ENCODE measurements around the gene ATP2B1.

ATP2B1 gene

GRCh38 chr12:89732522-89732921 is 23.9 kb upstream of the ATP2B1 start:
- Mint-ChIP-seq H3K4me1 (peaks cover 16% of the 10 kb centered on the region), H3K27ac (peak overlapping the region; percentile 80), H3K9me3 (peaks cover 4% of the 10 kb centered on the region), H3K27me3 (no peaks in the 10 kb centered on the region), H3K4me3 (no peak overlapping the region), H3K36me3 (peaks cover 6% of the 10 kb centered on the region)
- ATAC-seq (ENCODE audit: low read depth) (no peak), DNase-seq (ENCODE audit: low spot score in 2 of 2) (no peak)

- Mint-ChIP-seq H3K4me3 (no peak overlapping the region), H3K27ac (peak overlapping the region; percentile 80), H3K27me3 (no peaks in the 10 kb centered on the region), H3K36me3 (peaks cover 6% of the 10 kb centered on the region), H3K9me3 (peaks cover 6% of the 10 kb centered on the region), H3K4me1 (peaks cover 19% of the 10 kb centered on the region)
- DNase-seq (ENCODE audit: low spot score in 2 of 2) (no peak), ATAC-seq (ENCODE audit: low read depth) (no peak)
These were observed 23.0 kb upstream of the ATP2B1 start for GRCh38 chr12:89731614-89732013.

GRCh38 chr12:89731089-89731488 is 22.5 kb upstream of the ATP2B1 start:
- Mint-ChIP-seq H3K27me3 (no peaks in the 10 kb centered on the region), H3K27ac (peak overlapping the region; percentile 80), H3K9me3 (peaks cover 6% of the 10 kb centered on the region), H3K4me3 (no peak overlapping the region), H3K4me1 (peaks cover 18% of the 10 kb centered on the region), H3K36me3 (peaks cover 6% of the 10 kb centered on the region)
- no peak for DNase-seq (ENCODE audit: low spot score in 2 of 2)
- ATAC-seq (ENCODE audit: low read depth), result no peak

- Mint-ChIP-seq H3K9me3 (peaks cover 6% of the 10 kb centered on the region), H3K4me3 (no peak overlapping the region), H3K36me3 (peaks cover 3% of the 10 kb centered on the region), H3K27me3 (no peaks in the 10 kb centered on the region), H3K27ac (no peak overlapping the region), H3K4me1 (peaks cover 15% of the 10 kb centered on the region)
- ATAC-seq (ENCODE audit: low read depth) (no peak), DNase-seq (ENCODE audit: low spot score in 2 of 2) (no peak)
These were observed 21.4 kb upstream of the ATP2B1 start for GRCh38 chr12:89729946-89730459.

GRCh38 chr12:89723276-89723675 is 14.6 kb upstream of the ATP2B1 start:
- Mint-ChIP-seq H3K27ac (peak overlapping the region; percentile 75), H3K9me3 (peaks cover 2% of the 10 kb centered on the region), H3K4me3 (no peak overlapping the region), H3K4me1 (peaks cover 21% of the 10 kb centered on the region), H3K36me3 (peaks cover 5% of the 10 kb centered on the region), H3K27me3 (no peaks in the 10 kb centered on the region)
- no peak for DNase-seq (ENCODE audit: low spot score in 2 of 2)
- no peak for ATAC-seq (ENCODE audit: low read depth)

GRCh38 chr12:89721291-89721987 is 12.8 kb upstream of the ATP2B1 start:
- peaks cover 3% of the 10 kb centered on the region for H3K9me3 Mint-ChIP-seq
- ATAC-seq (ENCODE audit: low read depth) (peak; percentile 96), DNase-seq (ENCODE audit: low spot score in 2 of 2) (peak; percentile 27 to 34)
- peak overlapping the region; percentile 65 for H3K4me3 Mint-ChIP-seq
- peak overlapping the region; percentile 92 for H3K27ac Mint-ChIP-seq
- peaks cover 9% of the 10 kb centered on the region for H3K36me3 Mint-ChIP-seq
- peaks cover 24% of the 10 kb centered on the region for H3K4me1 Mint-ChIP-seq
- no peaks in the 10 kb centered on the region for H3K27me3 Mint-ChIP-seq

GRCh38 chr12:89717759-89718523 is 9.3 kb upstream of the ATP2B1 start:
- Mint-ChIP-seq H3K27ac (peak overlapping the region; percentile 73), H3K36me3 (peaks cover 24% of the 10 kb centered on the region), H3K9me3 (peaks cover 11% of the 10 kb centered on the region), H3K4me3 (no peak overlapping the region), H3K27me3 (no peaks in the 10 kb centered on the region), H3K4me1 (peaks cover 21% of the 10 kb centered on the region)
- DNase-seq (ENCODE audit: low spot score in 2 of 2), result no peak
- no peak for ATAC-seq (ENCODE audit: low read depth)

GRCh38 chr12:89712706-89713105 is 4.1 kb upstream of the ATP2B1 start:
- peaks cover 5% of the 10 kb centered on the region for H3K4me1 Mint-ChIP-seq
- peaks cover 11% of the 10 kb centered on the region for H3K9me3 Mint-ChIP-seq
- no peak overlapping the region for H3K27ac Mint-ChIP-seq
- H3K4me3 Mint-ChIP-seq, result no peak overlapping the region
- no peaks in the 10 kb centered on the region for H3K27me3 Mint-ChIP-seq
- peaks cover 21% of the 10 kb centered on the region for H3K36me3 Mint-ChIP-seq
- no peak for DNase-seq (ENCODE audit: low spot score in 2 of 2)
- ATAC-seq (ENCODE audit: low read depth), result no peak

- DNase-seq (ENCODE audit: low spot score in 2 of 2) (no peak), ATAC-seq (ENCODE audit: low read depth) (no peak)
- H3K4me1 Mint-ChIP-seq, result peaks cover 8% of the 10 kb centered on the region
- H3K36me3 Mint-ChIP-seq, result peaks cover 18% of the 10 kb centered on the region
- H3K4me3 Mint-ChIP-seq, result peak overlapping the region; percentile 46
- H3K27ac Mint-ChIP-seq, result peak overlapping the region; percentile 98
- no peaks in the 10 kb centered on the region for H3K27me3 Mint-ChIP-seq
- peaks cover 8% of the 10 kb centered on the region for H3K9me3 Mint-ChIP-seq
These were observed 2.5 kb upstream of the ATP2B1 start for GRCh38 chr12:89710873-89711750.

GRCh38 chr12:89709995-89710872 is 1.6 kb upstream of the ATP2B1 start:
- Mint-ChIP-seq H3K4me3 (peak overlapping the region; percentile 91), H3K36me3 (peaks cover 15% of the 10 kb centered on the region), H3K4me1 (peaks cover 16% of the 10 kb centered on the region), H3K27me3 (no peaks in the 10 kb centered on the region), H3K27ac (peak overlapping the region; percentile 98), H3K9me3 (peaks cover 6% of the 10 kb centered on the region)
- DNase-seq (ENCODE audit: low spot score in 2 of 2), result no peak
- no peak for ATAC-seq (ENCODE audit: low read depth)

GRCh38 chr12:89709157-89709994 is 738 bp upstream of the ATP2B1 start:
- Mint-ChIP-seq H3K27ac (peak overlapping the region; percentile 98), H3K4me3 (peak overlapping the region; percentile 91), H3K9me3 (peaks cover 1% of the 10 kb centered on the region), H3K36me3 (peaks cover 13% of the 10 kb centered on the region), H3K27me3 (no peaks in the 10 kb centered on the region), H3K4me1 (peaks cover 22% of the 10 kb centered on the region)
- DNase-seq (ENCODE audit: low spot score in 2 of 2) (peak; percentile 95 to 97), ATAC-seq (ENCODE audit: low read depth) (peak; percentile 64)

GRCh38 chr12:89707703-89708564 is 704 bp downstream of the ATP2B1 start:
- Mint-ChIP-seq H3K27me3 (no peaks in the 10 kb centered on the region), H3K36me3 (peaks cover 5% of the 10 kb centered on the region), H3K4me3 (peak overlapping the region; percentile 90), H3K27ac (peak overlapping the region; percentile 96), H3K4me1 (peaks cover 28% of the 10 kb centered on the region), H3K9me3 (no peaks in the 10 kb centered on the region)
- no peak for ATAC-seq (ENCODE audit: low read depth)
- peak; percentile 34 to 55 for DNase-seq (ENCODE audit: low spot score in 2 of 2)

Data from memory B cell (primary cell).